CD14-positive monocyte (primary cell): ENCODE measurements around the gene TGM2. TPM values are rescaled to one million over a fixed set of nuclear protein-coding genes. Genes with fewer than 3 reads are reported as not detected.
A peak's percentile ranks its signal among the peaks of the same experiment; 100 is the strongest.

ENCODE experiments used
- DNase-seq, 3 donors: peaks; one replicate each; pipeline ENCODE4 v3.0.0-alpha.2; 2011 to 2022
- H2AFZ ChIP-seq: 2 replicates; pipeline ENCODE4 v1.6.0; 2012; ENCODE audit warnings: mild to moderate bottlenecking, low read depth, low read length, inconsistent platforms; ENCODE audit not compliant: insufficient read depth, poor library complexity, severe bottlenecking
- H3K27ac ChIP-seq, 2 donors: 1 replicate in 1 of 2; 2 replicates in 1 of 2; pipeline ENCODE4 v1.5.1; 2012 to 2013; ENCODE audit warnings: low read length in 2 of 2, control low read depth in 1 of 2, inconsistent platforms in 1 of 2, low read depth in 1 of 2, mild to moderate bottlenecking in 1 of 2
- H3K27me3 ChIP-seq, 2 donors: one replicate each; pipeline versions ENCODE4 v1.6.0 to v1.6.1; 2011 to 2013; ENCODE audit warnings: low read length in 2 of 2; ENCODE audit not compliant: control insufficient read depth in 2 of 2, insufficient read depth in 2 of 2
- H3K36me3 ChIP-seq, 2 donors: replicated peaks in 1 of 2; 1 replicate in 1 of 2; 2 replicates in 1 of 2; pipeline versions ENCODE4 v1.5.1 to v1.6.1; 2012 to 2013; ENCODE audit warnings: low read length in 2 of 2, control low read depth in 1 of 2, inconsistent platforms in 1 of 2, mild to moderate bottlenecking in 1 of 2; ENCODE audit not compliant: insufficient read depth in 2 of 2, control insufficient read depth in 1 of 2
- H3K4me1 ChIP-seq, 2 donors: 1 replicate in 1 of 2; 2 replicates in 1 of 2; pipeline versions ENCODE4 v1.5.1 to v1.6.1; 2012 to 2013; ENCODE audit warnings: low read length in 2 of 2, control low read depth in 1 of 2, inconsistent platforms in 1 of 2, mild to moderate bottlenecking in 1 of 2, moderate library complexity in 1 of 2; ENCODE audit not compliant: insufficient read depth in 2 of 2, control insufficient read depth in 1 of 2
- H3K4me2 ChIP-seq: replicated peaks from 2 replicates; pipeline ENCODE3; 2012; ENCODE audit warnings: low read length, moderate library complexity, mild to moderate bottlenecking; ENCODE audit not compliant: poor library complexity, severe bottlenecking; ENCODE audit errors: extremely low read depth
- H3K4me3 ChIP-seq, 3 experiments: fragments of 200-600 bp in 1 of 3; sonication (generic) in 1 of 3; replicated peaks in 1 of 3; 1 replicate in 2 of 3; 2 replicates in 1 of 3; pipeline ENCODE4 v1.5.1; 2011 to 2013; ENCODE audit warnings: low read length in 3 of 3, mild to moderate bottlenecking in 3 of 3, control low read depth in 2 of 3, low read depth in 2 of 3, inconsistent platforms in 1 of 3, moderate library complexity in 1 of 3
- H3K79me2 ChIP-seq: 2 replicates; pipeline ENCODE4 v1.6.0; 2012; ENCODE audit warnings: mild to moderate bottlenecking, control low read depth, inconsistent platforms, low read length, moderate library complexity; ENCODE audit not compliant: insufficient read depth
- H3K9ac ChIP-seq: 2 replicates; pipeline ENCODE4 v1.6.0; 2017; ENCODE audit warnings: low read length, mild to moderate bottlenecking; ENCODE audit not compliant: insufficient read depth, poor library complexity, severe bottlenecking
- H3K9me3 ChIP-seq, 2 donors: replicated peaks in 1 of 2; 1 replicate in 1 of 2; 2 replicates in 1 of 2; pipeline versions ENCODE4 v1.5.1 to v1.6.1; 2012 to 2013; ENCODE audit warnings: low read length in 2 of 2, control low read depth in 1 of 2; ENCODE audit not compliant: control insufficient read depth in 1 of 2, insufficient read depth in 1 of 2
- H4K20me1 ChIP-seq: 2 replicates; pipeline ENCODE4 v1.6.0; 2012; ENCODE audit warnings: mild to moderate bottlenecking, low read length, control low read depth, moderate library complexity; ENCODE audit not compliant: insufficient read depth
- H3K27ac Mint-ChIP-seq, 7 donors: one replicate each; pipeline ENCODE4 v1.8.0; 2020; ENCODE audit warnings: mild to moderate bottlenecking in 7 of 7, mixed read lengths in 7 of 7, moderate library complexity in 6 of 7, inconsistent platforms in 2 of 7
- H3K27me3 Mint-ChIP-seq, 3 donors: one replicate each; pipeline ENCODE4 v1.8.0; 2021 to 2022; ENCODE audit warnings: low read depth in 3 of 3, mild to moderate bottlenecking in 3 of 3, mixed read lengths in 3 of 3, moderate library complexity in 3 of 3, inconsistent platforms in 1 of 3
- H3K36me3 Mint-ChIP-seq, 2 donors: one replicate each; pipeline ENCODE4 v1.8.0; 2020; ENCODE audit warnings: mixed read lengths in 2 of 2, inconsistent platforms in 1 of 2, mild to moderate bottlenecking in 1 of 2
- H3K4me1 Mint-ChIP-seq: one replicate; pipeline ENCODE4 v1.8.0; 2020; ENCODE audit warnings: mild to moderate bottlenecking, mixed read lengths
- H3K4me3 Mint-ChIP-seq, 2 donors: one replicate each; pipeline ENCODE4 v1.8.0; 2020; ENCODE audit warnings: mild to moderate bottlenecking in 2 of 2, mixed read lengths in 2 of 2, moderate library complexity in 1 of 2
- H3K9me3 Mint-ChIP-seq, 7 donors: one replicate each; pipeline ENCODE4 v1.8.0; 2020 to 2022; ENCODE audit warnings: mixed read lengths in 7 of 7, mild to moderate bottlenecking in 6 of 7, moderate library complexity in 6 of 7, inconsistent platforms in 2 of 7
- WGBS: methylation state at CpG from one replicate; pipeline ENCODE4 v1.1.5; 2013; ENCODE audit warnings: missing lambda C conversion rate; ENCODE audit not compliant: insufficient coverage; 5-methylcytosine and 5-hydroxymethylcytosine counted together
- intact Hi-C, 2 donors: fragments of 100-400 bp; cut with micrococcal nuclease; formaldehyde crosslinking; loops; one replicate each; pipeline versions ENCODE4 v1.15.0 to v1.15.1; 2023
- polyA minus RNA-seq: library from RNA; depleted of rRNA, polyadenylated mRNA; stranded (reverse); fragments of >200 nt; gene quantifications from 2 replicates; pipeline ENCODE4 v1.2.3, GENCODE V29; 2012
- polyA plus RNA-seq, 3 donors: library from polyadenylated mRNA; depleted of rRNA in 1 of 3; unstranded in 2 of 3; stranded (reverse) in 1 of 3; fragments of 300-500 nt in 2 of 3; fragments of >200 nt in 1 of 3; fragmentation: Illumina TruSeq in 2 of 3; gene quantifications; 1 replicate in 2 of 3; 2 replicates in 1 of 3; pipeline ENCODE4 v1.2.3, GENCODE V29; 2012 to 2021
- total RNA-seq, 12 experiments: library from RNA in 1 of 12; stranded (reverse) in 1 of 12; fragments of 120-200 nt in 1 of 12; gene quantifications; one replicate each; pipeline ENCODE4 v1.2.4 and lab custom pipeline; 2013 to 2026; ENCODE audit warnings: mixed read lengths in 6 of 12, inconsistent platforms in 1 of 12
- TF ChIP-seq, protein P1 (sequence below): fragments of 200-600 bp; IDR thresholded peaks from one replicate; pipeline ENCODE4 v1.8.0; 2022; ENCODE audit warnings: antibody characterized with exemption, mild to moderate bottlenecking

The TGM2 gene
- total RNA-seq (2013): 4.0 TPM
- polyA plus RNA-seq (1 to 10 TPM in 2 of 3 donors, under 1 TPM in 1; 0.47 to 1.7 (median 1.6) TPM), polyA minus RNA-seq (3.5 and 8.5 TPM in 2 replicates), total RNA-seq (lab: John Stamatoyannopoulos, UW) (1.4 to 16.1 (median 10.1) reads per million in 11 experiments)

DNA sequence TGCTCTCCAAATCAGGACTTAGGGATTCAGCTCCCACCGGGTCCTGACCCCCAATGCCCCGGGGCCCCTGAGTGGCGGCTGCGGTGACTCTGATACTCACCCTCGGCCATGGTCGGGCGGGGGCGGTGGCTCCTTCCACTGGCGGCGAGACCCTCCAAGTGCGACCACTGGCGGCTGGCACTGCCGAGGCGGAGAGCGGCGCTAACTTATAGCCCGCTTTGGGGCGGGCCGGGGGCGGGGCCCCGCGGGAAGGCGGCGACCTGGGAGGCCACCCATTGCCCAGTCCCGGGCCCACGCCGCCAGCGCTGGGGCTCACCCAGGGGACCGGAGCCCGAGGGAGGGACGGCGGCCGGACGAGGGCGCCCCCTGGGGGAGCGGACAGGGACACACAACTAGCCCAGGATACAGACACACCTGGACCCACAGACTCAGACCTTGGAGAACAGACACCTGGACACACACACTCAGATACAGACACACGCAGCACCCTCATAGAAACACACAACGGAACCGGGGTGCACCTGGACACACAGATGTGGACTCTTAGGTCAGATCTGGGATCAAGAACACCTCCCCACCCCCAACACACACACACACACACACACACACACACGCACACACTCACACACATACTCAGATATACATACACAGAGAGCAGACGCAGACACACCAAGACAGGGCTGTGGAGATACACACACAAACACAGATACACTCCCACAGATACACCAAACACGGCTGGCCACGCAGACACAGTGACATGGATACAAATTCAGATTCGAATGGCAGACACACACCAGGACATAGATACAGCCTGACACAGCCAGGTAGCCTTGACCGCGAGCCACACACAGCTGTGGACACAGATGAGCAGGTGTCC, at the start of gene TGM2:
Gene TGM2 (minus strand): TSS at position 182 of the 877 bp plus-strand sequence. CDS start 72 bp downstream, at position 110.
- Mint-ChIP-seq H3K4me1 (peaks cover 52% of the 10 kb centered on the region), H3K27me3 (peaks cover 2 to 6% (median 4%) of the 10 kb centered on the region in 3 donors), H3K27ac (peak within 1 kb of the TSS in 6 of 7 donors; percentile 55 to 83 (median 71)), H3K9me3 (peaks cover 0 to 4% (median 0%) of the 10 kb centered on the region in 7 donors), H3K36me3 (peaks cover 0 to 4% of the 10 kb centered on the region in 2 donors), H3K4me3 (peak within 1 kb of the TSS; percentile 72 to 77)
- Histone ChIP-seq H3K4me3 (peak within 1 kb of the TSS; percentile 18 to 71 (median 36)), H3K9ac (peak within 1 kb of the TSS; percentile 52), H3K4me1 (peaks cover 46 to 54% of the 10 kb centered on the region in 2 donors), H3K4me2 (peak within 1 kb of the TSS; percentile 77), H3K79me2 (no peaks in the 10 kb centered on the region), H4K20me1 (no peaks in the 10 kb centered on the region), H3K9me3 (no peaks in the 10 kb centered on the region), H2AFZ (peak within 1 kb of the TSS; percentile 83), H3K27ac (no peak within 1 kb of the TSS), H3K36me3 (no peaks in the 10 kb centered on the region), H3K27me3 (no peaks in the 10 kb centered on the region)
- TF ChIP-seq, protein P1, sequence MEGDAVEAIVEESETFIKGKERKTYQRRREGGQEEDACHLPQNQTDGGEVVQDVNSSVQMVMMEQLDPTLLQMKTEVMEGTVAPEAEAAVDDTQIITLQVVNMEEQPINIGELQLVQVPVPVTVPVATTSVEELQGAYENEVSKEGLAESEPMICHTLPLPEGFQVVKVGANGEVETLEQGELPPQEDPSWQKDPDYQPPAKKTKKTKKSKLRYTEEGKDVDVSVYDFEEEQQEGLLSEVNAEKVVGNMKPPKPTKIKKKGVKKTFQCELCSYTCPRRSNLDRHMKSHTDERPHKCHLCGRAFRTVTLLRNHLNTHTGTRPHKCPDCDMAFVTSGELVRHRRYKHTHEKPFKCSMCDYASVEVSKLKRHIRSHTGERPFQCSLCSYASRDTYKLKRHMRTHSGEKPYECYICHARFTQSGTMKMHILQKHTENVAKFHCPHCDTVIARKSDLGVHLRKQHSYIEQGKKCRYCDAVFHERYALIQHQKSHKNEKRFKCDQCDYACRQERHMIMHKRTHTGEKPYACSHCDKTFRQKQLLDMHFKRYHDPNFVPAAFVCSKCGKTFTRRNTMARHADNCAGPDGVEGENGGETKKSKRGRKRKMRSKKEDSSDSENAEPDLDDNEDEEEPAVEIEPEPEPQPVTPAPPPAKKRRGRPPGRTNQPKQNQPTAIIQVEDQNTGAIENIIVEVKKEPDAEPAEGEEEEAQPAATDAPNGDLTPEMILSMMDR: peak; percentile 89
- 15% methylated on average over 42 of the region's 46 CpGs for WGBS
- intact Hi-C loops: loop anchor here (2.0 to 5.0 kb wide), 7 partner anchors 37 to 108 kb away; no protein-coding TSS in a partner anchor
- peak; percentile 82 to 85 (median 84) for DNase-seq
